Endothelial cell (in vitro differentiated cells): ENCODE results near the gene CCDC43. TPM values are rescaled to one million over a fixed set of nuclear protein-coding genes. Genes with fewer than 3 reads are reported as not detected.
"Not testable (repeated sequence)": the region's sequence is repeated elsewhere in the genome, so short reads cannot be mapped to it uniquely, and the experiment has no call there.

Experiments used
- DNase-seq: peaks from one replicate; pipeline ENCODE4 v3.0.0; 2021; ENCODE audit warnings: low spot score
- H3K27ac Mint-ChIP-seq: one replicate; pipeline ENCODE4 v1.8.0; 2021; ENCODE audit warnings: mixed read lengths, inconsistent platforms; ENCODE audit not compliant: unreplicated experiment
- H3K27me3 Mint-ChIP-seq: one replicate; pipeline ENCODE4 v1.8.0; 2021; ENCODE audit warnings: mild to moderate bottlenecking, moderate library complexity, mixed read lengths, inconsistent platforms; ENCODE audit not compliant: unreplicated experiment
- H3K36me3 Mint-ChIP-seq: one replicate; pipeline ENCODE4 v1.8.0; 2021; ENCODE audit warnings: mild to moderate bottlenecking, low read depth, mixed read lengths, inconsistent platforms; ENCODE audit not compliant: unreplicated experiment
- H3K4me1 Mint-ChIP-seq: one replicate; pipeline ENCODE4 v1.8.0; 2021; ENCODE audit warnings: mild to moderate bottlenecking, mixed read lengths, inconsistent platforms; ENCODE audit not compliant: unreplicated experiment
- H3K4me3 Mint-ChIP-seq: one replicate; pipeline ENCODE4 v1.8.0; 2021; ENCODE audit warnings: mild to moderate bottlenecking, mixed read lengths, inconsistent platforms; ENCODE audit not compliant: unreplicated experiment
- H3K9me3 Mint-ChIP-seq: one replicate; pipeline ENCODE4 v1.8.0; 2021; ENCODE audit warnings: mixed read lengths, inconsistent platforms; ENCODE audit not compliant: unreplicated experiment
- CTCF ChIP-seq: fragments of 200-600 bp; sonication (generic); IDR thresholded peaks from one replicate; pipeline ENCODE4 v1.5.0; 2021; ENCODE audit warnings: antibody characterized with exemption; ENCODE audit not compliant: unreplicated experiment
- total RNA-seq: library from RNA; stranded (reverse); fragmentation: NEBNext Ultra II Directional; extraction: Animal tissue kit (Norgen Biotek cat#: 25700); gene quantifications from one replicate; pipeline ENCODE4 v1.2.1, GENCODE V29; 2021; ENCODE audit not compliant: unreplicated experiment

The CCDC43 gene
- total RNA-seq, 1 donor from 2014 or later = 26.1 TPM

- peaks cover 2% of the 10 kb centered on the region for H3K4me1 Mint-ChIP-seq
- no peak for DNase-seq
- no peak overlapping the region for H3K4me3 Mint-ChIP-seq
- H3K27ac Mint-ChIP-seq = no peak overlapping the region
- no peak for TF ChIP-seq CTCF
- H3K9me3 Mint-ChIP-seq = no peaks in the 10 kb centered on the region
- H3K27me3 Mint-ChIP-seq = no peaks in the 10 kb centered on the region
- no peaks in the 10 kb centered on the region for H3K36me3 Mint-ChIP-seq
Observed at GRCh38 chr17:44707755-44708400, 18.3 kb upstream of the CCDC43 start.

GRCh38 chr17:44700288-44700687 lies 10.7 kb upstream of the CCDC43 start:
- not testable (repeated sequence) for H3K27ac Mint-ChIP-seq, H3K9me3 Mint-ChIP-seq, DNase-seq, H3K4me1 Mint-ChIP-seq, H3K27me3 Mint-ChIP-seq, H3K4me3 Mint-ChIP-seq, H3K36me3 Mint-ChIP-seq

- no peak for TF ChIP-seq CTCF
- peaks cover 12% of the 10 kb centered on the region for H3K4me1 Mint-ChIP-seq
- H3K9me3 Mint-ChIP-seq = no peaks in the 10 kb centered on the region
- no peak overlapping the region for H3K27ac Mint-ChIP-seq
- no peak for DNase-seq
- peaks cover 3% of the 10 kb centered on the region for H3K36me3 Mint-ChIP-seq
- H3K4me3 Mint-ChIP-seq = no peak overlapping the region
- H3K27me3 Mint-ChIP-seq = peaks cover 3% of the 10 kb centered on the region
Observed at GRCh38 chr17:44693609-44694008, 4.0 kb upstream of the CCDC43 start.

- not testable (repeated sequence) for DNase-seq, H3K9me3 Mint-ChIP-seq, H3K27ac Mint-ChIP-seq, H3K36me3 Mint-ChIP-seq, H3K27me3 Mint-ChIP-seq
- peak overlapping the region; percentile 60 for H3K4me3 Mint-ChIP-seq
- peaks cover 14% of the 10 kb centered on the region for H3K4me1 Mint-ChIP-seq
Observed at GRCh38 chr17:44690746-44691306, 1.2 kb upstream of the CCDC43 start.

GRCh38 chr17:44688675-44689476 lies 700 bp downstream of the CCDC43 start:
- no peak for DNase-seq
- Mint-ChIP-seq H3K27ac (peak overlapping the region; percentile 80), H3K27me3 (peaks cover 3% of the 10 kb centered on the region), H3K4me3 (peak overlapping the region; percentile 97), H3K4me1 (peaks cover 14% of the 10 kb centered on the region), H3K9me3 (no peaks in the 10 kb centered on the region), H3K36me3 (peaks cover 7% of the 10 kb centered on the region)
- no peak for TF ChIP-seq CTCF

GRCh38 chr17:44688200-44688599 lies 1.4 kb downstream of the CCDC43 start:
- Mint-ChIP-seq H3K27ac (no peak overlapping the region), H3K36me3 (peaks cover 13% of the 10 kb centered on the region), H3K27me3 (peaks cover 3% of the 10 kb centered on the region), H3K4me1 (peaks cover 14% of the 10 kb centered on the region), H3K4me3 (peak overlapping the region; percentile 97), H3K9me3 (no peaks in the 10 kb centered on the region)
- no peak for TF ChIP-seq CTCF
- no peak for DNase-seq
